AG08396 (cell line): ENCODE data around the gene SBNO2.

Experiments used
- DNase-seq: peaks from one replicate; pipeline ENCODE4 v3.0.0; 2012; ENCODE audit warnings: low spot score, mixed read lengths

SBNO2 gene

DNA sequence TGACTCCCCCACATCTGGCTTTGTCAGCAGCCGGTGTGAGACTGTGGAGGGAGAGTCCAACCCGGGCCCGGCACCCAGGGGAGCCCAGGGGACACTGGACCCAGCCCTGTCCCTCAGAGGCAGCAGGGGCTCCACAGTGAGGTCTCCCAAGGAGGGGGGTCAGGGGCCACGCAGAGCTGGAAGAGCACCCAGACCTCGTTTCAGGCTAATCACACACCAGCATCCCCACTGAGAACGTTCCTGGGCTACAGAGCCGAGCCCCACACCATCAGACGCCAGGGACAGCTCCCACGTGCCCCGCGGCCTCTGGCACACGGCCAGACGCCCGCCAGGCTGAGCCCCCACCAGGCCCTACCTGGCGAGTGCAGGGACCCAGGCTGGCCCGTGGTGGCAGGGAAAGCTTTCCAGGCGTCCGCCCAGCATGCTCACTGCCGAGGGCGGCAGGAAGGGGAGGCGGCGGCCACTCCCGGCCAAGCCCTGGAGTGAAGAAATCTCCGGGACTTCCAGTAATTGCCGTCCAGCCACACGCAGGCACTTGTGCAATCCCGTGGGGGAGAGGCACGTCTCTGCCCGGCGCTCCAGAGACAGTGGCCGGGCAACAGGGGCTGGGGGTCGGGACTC, 19.2 kb downstream of the SBNO2 start:
- DNase-seq: peak; percentile 97

DNA sequence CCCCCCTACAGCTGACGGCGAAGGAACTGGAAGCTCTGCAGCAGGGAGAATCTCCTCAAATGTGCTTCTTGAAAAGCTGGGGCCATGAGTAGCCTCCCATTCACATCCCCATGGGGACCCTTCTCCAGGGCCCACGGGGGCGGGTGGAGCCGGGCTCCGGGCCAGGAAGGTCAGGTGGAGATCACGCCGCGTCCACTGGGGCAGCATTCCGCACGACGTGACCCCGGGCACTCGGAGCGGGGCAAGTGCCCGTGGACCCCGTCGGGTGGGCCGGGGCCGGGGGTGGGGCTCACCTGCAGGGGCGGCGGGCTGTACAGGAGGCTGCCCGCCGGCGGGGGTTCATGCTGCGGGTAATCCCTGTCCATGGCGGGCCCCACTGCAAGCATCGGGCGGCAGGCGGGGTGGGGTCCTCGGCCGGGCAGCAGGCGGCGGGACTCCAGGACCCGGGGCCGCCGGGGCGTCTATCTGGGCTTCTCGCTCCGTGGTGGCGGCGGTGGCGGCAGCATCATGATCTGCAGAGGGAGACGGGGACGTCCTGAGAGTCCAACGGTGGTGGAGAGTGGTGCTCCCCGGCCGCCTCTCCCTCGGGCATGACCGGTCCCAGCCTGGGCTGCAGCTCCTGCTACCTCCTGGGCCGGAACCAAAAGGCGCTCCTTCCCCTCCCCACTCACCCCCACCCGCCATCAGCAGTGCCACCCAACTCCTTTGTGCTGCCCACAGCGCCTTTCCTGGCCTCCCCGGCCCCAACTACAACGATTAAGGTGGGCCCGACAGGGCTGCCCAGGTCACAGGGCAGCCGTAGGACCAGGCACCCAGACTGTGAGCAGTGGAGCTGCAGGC, 20.0 kb downstream of the SBNO2 start:
- DNase-seq: no peak

DNA sequence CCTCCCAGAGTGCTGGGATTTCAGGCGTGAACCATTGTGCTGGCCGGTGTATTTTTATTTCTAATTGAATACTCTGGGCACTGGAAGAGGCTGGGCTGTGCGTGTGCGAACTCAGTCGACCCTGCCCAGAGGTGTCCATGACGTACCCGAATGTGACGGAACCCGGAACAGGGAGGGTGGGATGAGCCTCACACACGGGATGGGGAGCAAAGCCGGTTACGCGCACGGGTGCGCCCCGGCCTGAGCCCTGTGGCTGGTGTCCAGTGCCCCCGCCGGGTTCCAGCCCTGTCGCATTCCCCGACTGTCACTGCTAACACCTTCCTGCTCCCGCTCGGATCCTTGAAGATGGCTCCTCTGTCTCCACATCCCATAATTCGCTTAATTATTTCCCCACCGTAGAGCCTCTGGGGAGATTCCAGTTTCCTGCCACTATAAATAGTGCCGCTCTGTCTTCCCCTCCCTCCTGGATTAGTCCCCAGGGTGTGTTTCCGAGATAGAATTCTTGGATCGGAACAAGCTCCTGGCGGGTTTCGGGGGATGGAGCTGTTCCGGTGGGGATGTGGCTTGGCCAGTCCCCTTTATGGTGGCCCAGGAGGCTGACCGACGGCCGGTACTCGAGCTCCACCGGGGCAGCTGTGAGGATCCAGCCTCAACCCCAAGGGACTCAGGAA, 22.0 kb downstream of the SBNO2 start:
- no peak for DNase-seq

DNA sequence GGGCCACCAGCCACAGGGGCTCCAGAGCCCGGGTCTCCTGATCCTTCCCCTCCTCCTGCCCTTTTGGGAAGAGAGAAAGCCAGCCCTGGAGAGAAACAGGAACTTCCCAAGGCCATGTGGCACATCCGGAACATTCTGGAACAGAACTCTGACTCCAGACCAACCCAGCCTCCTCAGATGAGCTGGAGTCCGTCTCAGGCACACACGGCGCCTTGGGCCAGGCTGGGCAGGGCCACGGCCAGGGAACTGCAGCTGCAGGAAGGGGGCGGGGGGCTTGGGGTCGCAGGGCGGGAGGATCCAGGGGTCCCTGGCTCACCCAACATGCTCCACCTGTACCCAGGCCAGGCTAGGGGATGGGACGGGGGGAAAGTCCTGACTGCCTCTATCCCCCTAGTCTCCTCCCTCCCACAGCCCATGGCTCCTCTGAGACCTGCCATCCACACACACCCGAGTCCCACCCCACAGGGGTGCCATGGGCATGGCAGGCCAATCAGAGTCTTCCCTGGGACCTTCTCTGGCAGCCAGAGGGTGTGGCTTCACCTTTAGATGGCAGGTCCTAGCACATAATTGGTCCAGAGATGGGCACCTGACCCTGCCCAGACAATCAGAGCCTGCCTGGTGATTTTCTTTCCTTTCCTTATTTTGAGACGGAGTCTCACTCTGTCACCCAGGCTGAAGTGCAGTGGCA, 22.9 kb downstream of the SBNO2 start:
- no peak for DNase-seq

DNA sequence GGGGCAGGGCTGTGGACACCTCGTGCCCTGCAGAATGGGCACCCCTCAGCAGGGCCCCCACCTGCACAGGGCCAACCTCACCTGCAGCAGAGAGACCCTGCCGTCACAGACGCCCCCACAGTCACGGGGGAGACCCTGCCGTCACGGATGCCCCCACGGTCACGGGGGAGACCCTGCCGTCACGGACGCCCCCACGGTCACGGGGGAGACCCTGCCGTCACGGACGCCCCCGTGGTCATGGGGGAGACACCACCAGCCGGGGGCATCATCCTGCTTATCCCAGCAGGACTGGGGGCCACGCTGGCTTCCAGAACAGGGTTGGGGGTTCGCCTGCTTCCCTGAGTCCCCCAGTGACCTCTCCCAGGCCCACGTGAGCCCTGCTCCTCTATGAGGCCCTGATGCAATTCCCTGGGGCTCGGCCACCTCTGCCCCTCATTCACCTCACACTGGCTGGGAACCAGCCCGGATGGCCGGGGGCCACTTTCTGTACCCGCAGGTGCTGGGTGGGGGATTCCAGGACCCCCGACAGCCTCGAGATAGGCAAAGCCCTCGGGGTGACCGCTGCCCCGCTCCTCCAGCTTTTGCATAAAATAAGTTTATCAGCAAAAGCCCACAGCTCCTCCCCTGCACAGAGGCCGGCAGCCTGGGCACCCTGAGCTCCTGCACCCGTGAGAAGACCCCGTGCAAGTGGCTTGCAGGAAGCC, 23.6 kb downstream of the SBNO2 start:
- DNase-seq: no peak

DNA sequence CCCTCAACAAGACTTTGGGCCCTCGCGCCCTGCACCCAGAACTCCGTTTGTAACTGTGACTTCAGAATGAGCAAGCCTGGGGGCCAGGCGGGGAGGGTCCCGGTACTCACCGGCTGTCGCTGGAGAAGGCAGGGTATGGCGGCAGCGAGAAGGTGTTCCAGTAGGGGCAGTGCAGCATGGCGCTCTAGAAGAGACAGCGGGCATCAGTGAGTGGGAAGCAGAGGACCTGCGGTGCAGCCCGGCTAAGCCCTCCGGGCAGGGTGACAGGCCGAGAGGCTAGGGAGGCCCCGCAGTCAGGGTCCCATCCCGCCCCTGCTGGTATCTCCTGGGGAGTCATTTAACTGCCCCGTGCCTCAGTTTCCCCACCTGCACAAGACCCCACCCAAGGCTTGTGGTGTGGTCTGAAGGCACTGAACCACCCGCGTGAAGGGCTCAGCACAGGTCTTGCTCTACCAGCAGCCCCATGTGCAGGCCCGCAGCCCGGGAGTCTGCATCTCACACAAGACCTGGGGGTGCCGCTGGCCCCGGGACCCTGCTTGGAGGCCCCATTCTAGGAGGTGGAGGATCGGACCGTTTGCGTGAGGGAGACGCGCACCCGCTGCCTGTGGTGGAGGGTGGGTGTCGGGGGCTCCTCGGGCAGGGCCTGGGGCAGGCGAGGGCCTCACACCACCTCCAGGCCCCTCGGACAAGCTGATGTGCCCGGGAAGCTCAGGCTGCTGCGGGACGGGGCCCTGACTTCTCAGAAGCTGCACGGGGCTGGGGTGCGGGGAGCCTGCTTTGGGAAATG, 24.6 kb downstream of the SBNO2 start:
- DNase-seq: no peak

DNA sequence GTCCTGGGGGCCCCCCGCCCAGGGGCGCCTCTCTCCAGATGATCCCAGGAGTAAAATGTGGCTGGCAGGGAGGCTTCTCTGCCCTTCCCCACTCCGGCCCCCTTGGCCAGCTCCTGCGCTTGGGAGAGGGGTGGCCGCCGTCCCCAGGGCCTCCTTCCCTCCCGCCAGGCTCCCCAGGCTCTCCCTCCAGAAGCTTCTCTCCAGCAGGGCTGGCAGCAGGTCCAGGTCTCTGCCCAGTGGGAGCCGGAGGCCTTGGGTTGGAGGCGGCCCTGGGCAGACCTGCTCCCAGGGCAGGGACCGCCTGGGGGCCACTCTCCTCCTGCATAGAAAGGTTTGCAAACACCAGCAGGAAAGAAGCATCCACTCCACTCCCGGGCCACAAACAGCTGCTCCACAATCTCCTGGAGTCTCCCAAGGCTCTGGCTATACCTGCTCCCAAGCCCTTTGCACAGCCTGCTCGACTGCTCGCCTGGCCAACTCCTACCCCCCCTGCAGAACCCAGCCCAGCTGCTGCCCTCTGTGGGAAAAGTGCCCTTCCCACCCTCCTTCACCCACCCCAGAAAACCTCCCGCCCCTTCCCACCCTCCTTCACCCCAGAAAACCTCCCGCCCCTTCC, 26.0 kb downstream of the SBNO2 start:
- DNase-seq: no peak

DNA sequence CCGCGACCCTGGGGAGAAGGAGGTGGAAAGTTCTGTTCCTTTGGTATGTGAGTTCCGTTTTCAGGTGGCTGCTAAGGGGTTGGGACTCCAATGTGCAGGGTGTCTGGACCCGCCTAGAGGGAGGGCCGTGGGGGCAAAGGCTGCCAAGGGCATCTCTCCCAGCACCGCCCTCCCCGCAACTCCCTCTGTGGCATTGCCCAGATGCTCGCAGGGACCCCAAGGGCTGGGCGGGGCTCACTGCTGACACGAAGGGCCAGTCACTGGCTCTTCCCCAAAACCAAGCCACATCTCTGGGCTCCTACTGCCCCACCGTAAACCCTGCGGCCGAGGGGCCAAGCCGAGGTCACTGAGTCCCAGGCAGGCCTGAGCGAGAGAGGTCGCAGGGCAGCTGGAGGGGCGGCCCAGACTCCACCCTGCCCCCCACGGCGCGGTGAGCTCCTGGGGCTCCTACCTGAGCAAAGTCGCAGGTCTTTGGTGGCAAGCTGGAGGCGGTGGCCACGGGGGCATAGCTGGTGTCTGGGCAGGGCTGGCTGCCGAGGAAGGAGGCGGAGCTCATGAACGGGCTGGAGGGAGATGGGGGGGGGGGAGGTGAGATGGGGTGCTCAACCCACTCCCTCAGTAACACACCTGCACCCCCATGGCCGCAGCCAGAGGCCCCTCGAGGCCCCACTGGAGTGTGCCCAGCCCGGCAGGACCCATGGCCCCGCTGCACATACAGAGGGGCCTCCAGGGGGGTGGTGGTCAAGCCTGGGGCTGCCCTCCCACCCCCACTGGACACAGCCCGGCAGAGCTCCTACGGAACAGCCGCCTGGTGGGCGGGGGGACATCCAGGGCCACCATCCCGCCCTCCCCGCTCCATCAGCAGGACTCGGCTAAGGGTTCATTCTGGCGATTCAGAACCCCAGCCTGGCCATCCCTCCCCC, 26.9 kb downstream of the SBNO2 start:
- no peak for DNase-seq

DNA sequence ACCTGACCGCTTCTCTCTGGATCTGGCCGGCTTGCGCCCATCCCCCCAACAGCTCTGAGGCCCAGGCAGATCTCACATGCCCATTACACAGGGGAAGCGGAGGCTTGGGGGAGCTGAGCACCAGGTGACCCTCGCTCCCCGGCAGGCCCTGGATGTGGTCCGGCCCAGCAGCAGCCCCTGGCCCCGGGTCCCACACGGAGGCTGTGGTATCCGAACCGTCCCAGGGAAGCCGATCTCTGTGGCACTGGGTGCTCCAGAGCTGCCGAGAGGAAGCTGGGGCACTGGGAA, 27.7 kb downstream of the SBNO2 start:
- DNase-seq: no peak

DNA sequence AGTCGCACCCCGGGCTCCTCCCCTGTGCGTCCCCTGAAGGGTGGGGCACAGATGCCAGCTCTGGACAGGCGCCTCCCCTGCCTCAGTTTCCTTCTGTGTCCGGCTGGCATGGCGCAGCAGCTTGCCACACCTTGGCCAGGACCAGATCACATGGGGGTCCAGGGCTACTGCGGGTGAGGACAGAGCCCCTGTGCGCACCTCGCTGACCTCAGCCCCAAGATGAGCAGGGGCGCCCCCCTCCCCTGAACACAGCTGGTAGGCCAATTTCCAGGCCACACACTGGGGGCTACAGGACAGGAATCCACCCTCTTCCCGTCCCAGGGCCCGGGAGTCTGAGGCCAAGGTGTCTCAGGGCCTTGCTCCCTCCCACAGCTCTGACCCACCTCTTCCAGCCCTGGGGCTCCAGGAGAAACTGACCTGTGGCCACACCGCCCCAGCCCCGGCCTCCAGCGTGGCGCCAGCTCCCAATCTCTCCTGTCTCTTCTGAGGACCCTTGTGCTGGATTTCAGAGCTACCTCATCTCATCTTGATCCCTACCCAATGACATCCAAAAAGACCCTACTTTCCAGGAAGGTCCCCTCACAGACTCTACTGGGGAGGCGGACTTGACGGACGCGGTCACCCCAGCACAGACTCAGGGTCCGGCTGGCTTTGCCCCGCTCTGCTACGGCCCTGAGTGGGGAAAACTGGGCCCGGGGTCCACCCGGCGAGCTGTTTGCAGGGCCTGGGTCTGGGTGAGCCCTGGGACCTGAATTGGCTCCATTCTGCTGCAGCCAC, 28.2 kb downstream of the SBNO2 start:
- no peak for DNase-seq

DNA sequence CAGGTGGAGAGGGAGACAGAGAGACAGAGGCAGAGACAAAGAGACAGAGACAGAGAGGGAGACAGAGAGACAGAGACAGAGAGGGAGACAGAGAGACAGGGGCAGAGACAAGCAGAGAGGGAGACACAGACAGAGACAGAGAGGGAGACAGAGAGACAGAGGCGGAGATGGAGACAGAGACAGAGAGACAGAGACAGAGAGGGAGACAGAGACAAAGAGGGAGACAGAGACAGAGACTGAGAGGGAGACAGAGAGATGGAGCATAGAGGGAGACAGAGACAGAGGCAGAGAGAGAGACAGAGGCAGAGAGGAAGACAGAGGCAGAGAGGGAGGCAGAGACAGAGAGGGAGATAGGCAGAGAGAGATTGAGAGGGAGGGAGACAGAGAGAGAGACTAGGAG, 29.3 kb downstream of the SBNO2 start:
- no peak for DNase-seq

DNA sequence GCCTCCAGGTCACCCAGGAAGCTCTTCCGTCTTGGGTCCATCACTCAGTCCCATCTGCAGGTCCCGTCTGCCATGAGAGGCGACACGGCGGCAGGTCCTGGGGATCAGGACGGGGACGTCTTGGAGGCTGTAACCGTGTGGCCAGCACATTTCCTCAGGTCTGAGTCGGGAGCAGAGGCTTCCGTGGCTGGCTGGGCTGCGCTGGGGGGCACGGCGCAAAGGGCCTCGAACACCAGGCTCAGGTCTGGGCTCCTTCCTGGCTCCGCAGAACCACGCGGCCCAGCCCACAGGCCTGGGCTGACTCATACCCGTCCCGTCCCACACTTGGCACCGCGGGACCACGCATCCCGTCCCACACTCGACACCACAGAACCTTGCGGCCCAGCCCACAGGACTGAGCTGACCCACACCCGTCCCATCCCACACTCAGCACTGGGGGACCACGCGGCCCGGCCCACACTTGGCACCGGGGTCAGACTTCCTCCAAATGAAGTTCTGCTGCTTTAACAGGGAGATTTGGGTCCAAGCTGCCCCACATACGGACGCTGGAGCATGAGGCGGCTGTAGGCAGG, 30.2 kb downstream of the SBNO2 start:
- no peak for DNase-seq

DNA sequence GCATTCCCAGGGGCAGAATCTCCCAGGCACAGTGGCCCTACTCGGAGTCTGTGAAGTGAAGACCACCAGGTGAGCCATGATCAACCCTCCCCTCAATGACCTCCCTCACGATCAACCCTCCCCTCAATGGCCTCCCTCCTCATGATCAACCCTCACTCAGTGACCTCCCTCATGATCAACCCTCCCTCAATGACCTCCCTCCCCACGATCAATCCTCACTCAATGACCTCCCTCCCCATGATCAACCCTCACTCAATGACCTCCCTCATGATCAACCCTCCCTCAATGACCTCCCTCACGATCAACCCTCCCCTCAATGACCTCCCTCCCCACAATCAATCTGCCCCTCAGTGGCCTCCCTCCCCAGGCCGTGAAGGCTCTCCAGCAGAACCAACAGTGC, 32.1 kb downstream of the SBNO2 start:
- DNase-seq: no peak

DNA sequence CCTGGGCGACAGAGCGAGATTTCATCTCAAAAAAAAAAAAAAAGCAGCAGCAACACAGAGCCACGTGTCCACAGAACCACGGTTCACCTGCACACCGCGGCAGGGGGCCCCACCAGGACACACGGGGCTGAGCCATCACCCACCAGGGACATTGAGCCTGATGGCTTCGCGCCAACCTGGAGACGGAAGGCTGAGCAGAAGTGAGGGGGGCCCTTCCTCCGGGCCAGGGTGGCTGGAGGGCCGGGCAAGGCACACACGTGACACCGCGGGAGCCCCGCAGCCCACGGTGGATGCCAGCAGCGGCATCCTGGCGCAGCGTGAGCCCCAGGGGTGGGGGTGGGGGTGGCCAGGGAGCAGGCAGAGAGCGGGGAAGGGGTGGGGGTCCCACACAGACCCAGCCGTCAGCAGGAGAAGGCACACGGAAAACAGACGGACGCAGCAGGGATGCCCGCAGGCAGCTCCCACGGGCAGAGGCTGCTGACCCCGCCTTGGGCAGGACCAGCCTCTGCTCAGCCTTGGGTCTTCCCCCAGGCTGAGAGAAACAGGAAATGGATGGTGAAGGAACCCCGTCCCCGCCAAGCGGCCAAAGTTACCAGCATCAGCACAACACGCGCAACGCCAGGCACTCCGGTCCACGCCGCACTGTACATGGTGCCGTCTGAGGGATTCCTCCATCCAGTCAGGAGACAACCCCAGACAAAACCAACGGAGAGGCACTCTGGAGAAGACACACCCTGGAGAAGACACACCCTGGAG, 33.6 kb downstream of the SBNO2 start:
- no peak for DNase-seq

DNA sequence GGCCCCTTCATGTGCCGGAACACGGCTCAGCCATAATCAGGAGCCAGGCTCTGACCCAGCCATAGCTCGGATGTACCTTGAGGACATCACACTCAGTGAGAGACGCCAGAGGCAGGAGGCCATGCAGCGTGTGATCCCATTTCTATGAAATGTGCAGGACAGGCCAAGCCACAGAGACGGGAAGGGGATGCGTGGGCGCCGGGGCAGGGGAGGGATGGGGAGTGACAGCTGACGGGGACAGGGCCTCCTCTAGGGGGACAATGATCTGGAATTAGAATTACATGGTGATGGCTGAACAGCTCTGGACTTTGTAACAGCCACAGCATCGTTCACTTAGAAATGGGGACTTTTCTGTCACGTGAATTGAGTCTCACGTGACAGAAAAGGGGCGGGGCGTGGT, 34.9 kb downstream of the SBNO2 start:
- no peak for DNase-seq

DNA sequence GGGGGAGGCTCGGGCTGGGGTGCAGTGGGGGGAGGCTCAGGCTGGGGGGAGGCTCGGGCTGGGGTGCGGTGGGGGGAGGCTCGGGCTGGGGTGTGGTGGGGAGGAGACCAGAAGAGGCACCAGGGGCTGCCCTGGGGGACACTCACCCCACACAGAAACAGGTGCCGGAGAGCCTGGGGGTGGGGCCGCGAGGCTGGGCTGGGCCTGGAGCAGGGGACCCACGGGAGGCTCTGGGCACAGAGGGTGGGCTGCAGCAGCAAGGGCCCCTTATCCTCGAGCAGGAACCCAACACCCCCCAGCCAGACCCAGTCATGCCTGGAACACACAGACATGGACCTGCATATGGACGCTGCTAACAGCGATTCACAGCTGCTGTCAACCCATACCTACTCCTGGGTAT, 35.9 kb downstream of the SBNO2 start:
- DNase-seq: no peak

DNA sequence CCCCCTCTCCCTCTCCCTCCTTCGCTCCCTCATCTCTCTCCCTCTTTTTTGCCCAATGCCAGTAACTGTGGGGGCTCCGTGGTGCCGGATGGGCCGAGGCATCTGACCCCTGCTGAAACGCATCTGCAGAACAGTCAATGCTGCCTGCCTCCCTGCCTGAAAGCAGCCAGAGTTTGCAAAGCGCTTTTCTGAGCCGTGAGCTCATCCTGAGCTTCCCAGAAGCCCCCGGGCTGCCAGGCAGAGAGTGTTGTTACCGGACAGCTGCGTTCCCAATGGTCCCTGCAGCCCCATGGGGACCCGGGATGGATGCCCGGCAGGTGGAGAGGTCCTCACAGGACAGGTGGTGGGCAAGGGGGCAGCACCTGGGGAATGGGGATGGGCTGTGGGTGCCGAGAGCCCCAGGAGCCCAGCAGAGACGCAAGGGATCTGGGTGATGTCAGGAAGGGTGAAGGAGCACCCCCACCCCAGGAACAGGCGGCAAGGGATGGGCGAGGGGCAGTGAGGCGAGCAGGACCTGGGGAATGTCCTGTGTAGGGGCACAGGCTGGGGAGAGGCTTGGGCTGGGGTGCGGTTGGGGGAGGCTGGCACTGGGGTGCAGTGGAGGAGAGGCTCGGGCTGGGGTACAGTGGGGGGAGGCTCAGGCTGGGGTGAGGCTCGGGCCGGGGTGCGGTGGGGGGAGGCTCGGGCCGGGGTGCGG, 37.3 kb downstream of the SBNO2 start:
- no peak for DNase-seq
